HCT116 (cell line): ENCODE results near the gene ZNF74. TPM values are rescaled to one million over a fixed set of nuclear protein-coding genes. Genes with fewer than 3 reads are reported as not detected.

Experiments
- ATAC-seq: fragments of 200-7000 bp; cut with Tn5 transposase; 2 replicates; pipeline ENCODE4 v1.9.1; 2020; ENCODE audit warnings: mild to moderate bottlenecking, moderate library complexity
- BruUV-seq: library from RNA; stranded (reverse); fragments of 400-500 nt; replicated peaks from 2 replicates; lab custom pipeline; 2021; lab: Mats Ljungman, UMichigan
- CTCF ChIA-PET: fragments of 300-600 bp; sonication (Branson Sonifier 250); formaldehyde crosslinking; loops from one replicate; lab custom pipeline; 2021; ENCODE audit warnings: antibody characterized with exemption; lab: Charles Lee
- POLR2A ChIA-PET: fragments of 300-600, 350-600 bp; sonication (Branson Sonifier 250); formaldehyde crosslinking; loops from one replicate; lab custom pipeline; 2021; ENCODE audit warnings: antibody characterized with exemption; lab: Charles Lee
- RAD21 ChIA-PET, 2 experiments: fragments of 300-600 bp; sonication (Branson Sonifier 250); formaldehyde crosslinking; loops; one replicate each; lab custom pipeline; 2023; ENCODE audit warnings: low total read pairs in 2 of 2; ENCODE audit not compliant: uncharacterized antibody in 2 of 2, unreplicated experiment in 2 of 2, low non-redundant PET in 1 of 2; lab: Charles Lee
- DNase-seq: peaks from one replicate; pipeline ENCODE4 v3.0.0-alpha.2; 2010; ENCODE audit warnings: low read depth, low spot score
- H2AFZ ChIP-seq: fragments of 200-600 bp; shearing (Covaris generic), sonication (generic); 2 replicates; pipeline ENCODE4 v1.6.1; 2017; ENCODE audit warnings: low read depth, mixed run types, mixed read lengths, antibody characterized with exemption, low read length; ENCODE audit not compliant: poor library complexity, severe bottlenecking
- H3K27ac ChIP-seq: 2 replicates; pipeline ENCODE4 v1.5.1; 2012; ENCODE audit warnings: low read depth, low read length
- H3K27me3 ChIP-seq: fragments of 200-600 bp; sonication (generic); 2 replicates; pipeline ENCODE4 v1.6.1; 2016; ENCODE audit warnings: mixed run types, low read length, mixed read lengths; ENCODE audit not compliant: insufficient read depth
- H3K36me3 ChIP-seq, 2 experiments: fragments of 200-500 bp in 1 of 2; fragments of 200-600 bp in 1 of 2; sonication (Bioruptor generic) in 1 of 2; sonication (generic) in 1 of 2; 2 replicates each; pipeline versions ENCODE4 v1.5.1 to v1.6.1; 2014 to 2016; ENCODE audit warnings: low read length in 2 of 2, inconsistent platforms in 1 of 2, mixed read lengths in 1 of 2, mixed run types in 1 of 2; ENCODE audit not compliant: insufficient read depth in 2 of 2, control insufficient read depth in 1 of 2
- H3K4me1 ChIP-seq, 2 experiments: fragments of 200-600 bp in 1 of 2; sonication (generic) in 1 of 2; 2 replicates each; pipeline versions ENCODE4 v1.5.1 to v1.6.1; 2012 to 2017; ENCODE audit warnings: low read length in 2 of 2, inconsistent platforms in 1 of 2, mild to moderate bottlenecking in 1 of 2, mixed read lengths in 1 of 2, mixed run types in 1 of 2, moderate library complexity in 1 of 2; ENCODE audit not compliant: insufficient read depth in 2 of 2, control insufficient read depth in 1 of 2
- H3K4me2 ChIP-seq: fragments of 200-600 bp; sonication (generic); 2 replicates; pipeline ENCODE4 v1.6.1; 2017; ENCODE audit warnings: mixed run types, low read length, mixed read lengths
- H3K4me3 ChIP-seq, 2 experiments: fragments of 200-600 bp in 1 of 2; sonication (generic) in 1 of 2; replicated peaks in 1 of 2; 2 replicates each; pipeline ENCODE4 v1.5.1; 2011 to 2016; ENCODE audit warnings: low read length in 2 of 2, control low read depth in 1 of 2, low read depth in 1 of 2, mild to moderate bottlenecking in 1 of 2, mixed read lengths in 1 of 2, mixed run types in 1 of 2
- H3K79me2 ChIP-seq: fragments of 200-600 bp; sonication (generic); 2 replicates; pipeline ENCODE4 v1.6.1; 2017; ENCODE audit warnings: mild to moderate bottlenecking, mixed run types, low read length, moderate library complexity, mixed read lengths; ENCODE audit not compliant: insufficient read depth
- H3K9ac ChIP-seq: fragments of 200-600 bp; sonication (generic); 2 replicates; pipeline ENCODE4 v1.6.1; 2016; ENCODE audit warnings: low read length, mixed read lengths
- H3K9me2 ChIP-seq: fragments of 200-600 bp; sonication (generic), shearing (Covaris generic); 2 replicates; pipeline ENCODE4 v1.6.1; 2017; ENCODE audit warnings: mixed run types, mild to moderate bottlenecking, moderate library complexity; ENCODE audit not compliant: insufficient read depth
- H3K9me3 ChIP-seq, 2 experiments: fragments of 200-500 bp in 1 of 2; fragments of 200-600 bp in 1 of 2; sonication (Bioruptor generic) in 1 of 2; sonication (generic) in 1 of 2; 2 replicates each; pipeline ENCODE4 v1.6.1; 2014 to 2017; ENCODE audit warnings: low read length in 2 of 2, mixed read lengths in 2 of 2, inconsistent platforms in 1 of 2, low read depth in 1 of 2, mild to moderate bottlenecking in 1 of 2, mixed run types in 1 of 2, moderate library complexity in 1 of 2; ENCODE audit not compliant: control insufficient read depth in 1 of 2, insufficient read depth in 1 of 2
- H4K20me1 ChIP-seq: fragments of 200-600 bp; sonication (generic), shearing (Covaris generic); 2 replicates; pipeline ENCODE4 v1.6.1; 2017; ENCODE audit warnings: mixed run types, mild to moderate bottlenecking, moderate library complexity; ENCODE audit not compliant: insufficient read depth
- CEBPB ChIP-seq: IDR thresholded peaks from 2 replicates; pipeline ENCODE4 v1.6.1; 2012; ENCODE audit warnings: low read depth
- CTCF ChIP-seq, 3 experiments: fragments of 200-600 bp in 1 of 3; sonication (generic) in 1 of 3; IDR thresholded peaks in 2 of 3; conservative IDR thresholded peaks in 1 of 3; 2 replicates each; pipeline ENCODE4 v1.5.1; 2012 to 2017; ENCODE audit warnings: low read depth in 2 of 3, low read length in 2 of 3, antibody characterized with exemption in 1 of 3, borderline replicate concordance in 1 of 3, control low read depth in 1 of 3, mild to moderate bottlenecking in 1 of 3, mixed read lengths in 1 of 3, mixed run types in 1 of 3, moderate library complexity in 1 of 3; ENCODE audit not compliant: insufficient read depth in 1 of 3
- EZH2phosphoT487 ChIP-seq: fragments of 200-600 bp; IDR thresholded peaks from 2 replicates; pipeline ENCODE4 v1.6.1; 2018; ENCODE audit warnings: antibody characterized with exemption, borderline replicate concordance
- POLR2A ChIP-seq: IDR thresholded peaks from 2 replicates; pipeline ENCODE4 v1.7.0; 2011; ENCODE audit warnings: borderline replicate concordance; ENCODE audit not compliant: insufficient read depth, insufficient read length; ENCODE audit errors: extremely low read depth
- RAD21 ChIP-seq: IDR thresholded peaks from 2 replicates; pipeline ENCODE4 v1.6.1; 2012; ENCODE audit warnings: low read depth, mild to moderate bottlenecking
- SIN3A ChIP-seq: IDR thresholded peaks from 2 replicates; pipeline ENCODE4 v1.6.1; 2012; ENCODE audit warnings: low read depth
- SP1 ChIP-seq: IDR thresholded peaks from 2 replicates; pipeline ENCODE4 v1.6.1; 2012; ENCODE audit warnings: low read depth
- SRF ChIP-seq: IDR thresholded peaks from 2 replicates; pipeline ENCODE4 v1.6.1; 2012; ENCODE audit warnings: low read depth
- TCF7L2 ChIP-seq: IDR thresholded peaks from 2 replicates; pipeline ENCODE4 v1.7.0; 2011; ENCODE audit warnings: borderline replicate concordance, inconsistent platforms; ENCODE audit not compliant: insufficient read depth, insufficient read length; ENCODE audit errors: extremely low read depth
- intact Hi-C: fragments of 100-400 bp; cut with micrococcal nuclease; formaldehyde crosslinking; loops from 2 replicates; pipeline ENCODE4 v1.10.0; 2022
- total RNA-seq: library from RNA; stranded (reverse); gene quantifications from one replicate; pipeline ENCODE4 v1.2.1, GENCODE V29; 2021; ENCODE audit not compliant: unreplicated experiment
- TF ChIP-seq, protein P1 (sequence below): IDR thresholded peaks from 2 replicates; pipeline ENCODE4 v1.6.1; 2012; ENCODE audit warnings: low read depth

ZNF74 gene
- total RNA-seq, 1 experiment from 2014 or later, result 15.4 TPM

GRCh38 chr22:20418211-20418788 lies 24.3 kb downstream of the ZNF74 start (continued):
- TF ChIP-seq SP1 (no peak), EZH2phosphoT487 (no peak), TCF7L2 (peak; percentile 14), CEBPB (no peak), RAD21 (peak; percentile 95), SIN3A (no peak), POLR2A (no peak)
- TF ChIP-seq, protein P1, sequence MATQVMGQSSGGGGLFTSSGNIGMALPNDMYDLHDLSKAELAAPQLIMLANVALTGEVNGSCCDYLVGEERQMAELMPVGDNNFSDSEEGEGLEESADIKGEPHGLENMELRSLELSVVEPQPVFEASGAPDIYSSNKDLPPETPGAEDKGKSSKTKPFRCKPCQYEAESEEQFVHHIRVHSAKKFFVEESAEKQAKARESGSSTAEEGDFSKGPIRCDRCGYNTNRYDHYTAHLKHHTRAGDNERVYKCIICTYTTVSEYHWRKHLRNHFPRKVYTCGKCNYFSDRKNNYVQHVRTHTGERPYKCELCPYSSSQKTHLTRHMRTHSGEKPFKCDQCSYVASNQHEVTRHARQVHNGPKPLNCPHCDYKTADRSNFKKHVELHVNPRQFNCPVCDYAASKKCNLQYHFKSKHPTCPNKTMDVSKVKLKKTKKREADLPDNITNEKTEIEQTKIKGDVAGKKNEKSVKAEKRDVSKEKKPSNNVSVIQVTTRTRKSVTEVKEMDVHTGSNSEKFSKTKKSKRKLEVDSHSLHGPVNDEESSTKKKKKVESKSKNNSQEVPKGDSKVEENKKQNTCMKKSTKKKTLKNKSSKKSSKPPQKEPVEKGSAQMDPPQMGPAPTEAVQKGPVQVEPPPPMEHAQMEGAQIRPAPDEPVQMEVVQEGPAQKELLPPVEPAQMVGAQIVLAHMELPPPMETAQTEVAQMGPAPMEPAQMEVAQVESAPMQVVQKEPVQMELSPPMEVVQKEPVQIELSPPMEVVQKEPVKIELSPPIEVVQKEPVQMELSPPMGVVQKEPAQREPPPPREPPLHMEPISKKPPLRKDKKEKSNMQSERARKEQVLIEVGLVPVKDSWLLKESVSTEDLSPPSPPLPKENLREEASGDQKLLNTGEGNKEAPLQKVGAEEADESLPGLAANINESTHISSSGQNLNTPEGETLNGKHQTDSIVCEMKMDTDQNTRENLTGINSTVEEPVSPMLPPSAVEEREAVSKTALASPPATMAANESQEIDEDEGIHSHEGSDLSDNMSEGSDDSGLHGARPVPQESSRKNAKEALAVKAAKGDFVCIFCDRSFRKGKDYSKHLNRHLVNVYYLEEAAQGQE, result no peak

DNA sequence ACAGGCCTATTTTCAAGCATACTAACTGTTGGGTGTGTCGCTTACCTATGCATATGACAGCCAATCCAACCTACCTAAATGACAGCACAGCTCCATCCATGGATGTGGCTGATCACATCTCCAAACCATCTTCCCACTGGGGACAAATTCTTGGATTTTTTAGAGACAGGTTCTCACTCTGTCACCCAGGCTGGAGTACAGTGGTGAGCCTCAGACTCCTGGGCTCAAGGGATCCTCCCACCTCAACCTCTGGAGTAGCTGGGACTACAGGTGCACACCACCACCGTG lies 25.7 kb downstream of the ZNF74 start:
- Histone ChIP-seq H3K4me3 (no peak overlapping the region), H4K20me1 (no peaks in the 10 kb centered on the region), H3K36me3 (no peaks in the 10 kb centered on the region), H3K27me3 (no peaks in the 10 kb centered on the region), H3K9me3 (no peaks in the 10 kb centered on the region), H2AFZ (no peak overlapping the region), H3K9ac (no peak overlapping the region), H3K79me2 (no peaks in the 10 kb centered on the region), H3K27ac (no peak overlapping the region), H3K9me2 (no peaks in the 10 kb centered on the region), H3K4me2 (no peak overlapping the region), H3K4me1 (peaks cover 0 to 9% of the 10 kb centered on the region in 2 experiments; a peak in 1 of 4 replicates)
- BruUV-seq, result no TSS peak
- intact Hi-C loops, result loop anchor here (2.0 to 5.0 kb wide), 2 partner anchors 78 to 149 kb away; partner anchors contain the start of gene KLHL22
- ChIA-PET CTCF (interaction anchor here (2.0 kb wide), 2 partner anchors 41 to 149 kb away, joined by 7 to 17 read pairs; no protein-coding TSS in a partner anchor), RAD21 (no interaction called here), POLR2A (no interaction called here)
- no peak for TF ChIP-seq CTCF (IDR thresholded peaks at IDR 0.05 in 2 of 3, conservative IDR thresholded peaks at IDR 0.05 in 1 of 3; ENCODE audit: borderline replicate concordance in 1 of 3, insufficient read depth in 1 of 3, low read depth in 2 of 3, low read length in 2 of 3)
- TF ChIP-seq SRF, result no peak
- ATAC-seq, result no peak
- no peak for DNase-seq
